A673 (cell line): Measurements from ENCODE around the gene HOXA13. TPM values are rescaled to one million over a fixed set of nuclear protein-coding genes. Genes with fewer than 3 reads are reported as not detected.

ENCODE experiments used
- BruUV-seq: library from RNA; stranded (reverse); fragments of 400-500 nt; replicated peaks from 2 replicates; lab custom pipeline; 2021; lab: Mats Ljungman, UMichigan
- CTCF ChIA-PET: fragments of 300-600 bp; sonication (Branson Sonifier 250); formaldehyde crosslinking; loops from one replicate; lab custom pipeline; 2022; ENCODE audit warnings: antibody characterized with exemption; lab: Charles Lee
- POLR2A ChIA-PET: fragments of 300-600 bp; sonication (Branson Sonifier 250); formaldehyde crosslinking; loops from one replicate; lab custom pipeline; 2022; ENCODE audit warnings: antibody characterized with exemption; ENCODE audit not compliant: low non-redundant PET; lab: Charles Lee
- DNase-seq: peaks from one replicate; pipeline ENCODE4 v3.0.0-alpha.2; 2015; ENCODE audit warnings: low spot score
- H3K27ac ChIP-seq: fragments of 200-600 bp; sonication (generic); 2 replicates; pipeline ENCODE4 v1.5.1; 2016; ENCODE audit warnings: mixed run types, low read depth, mild to moderate bottlenecking, mixed read lengths, antibody characterized with exemption, low read length; ENCODE audit not compliant: poor library complexity, severe bottlenecking
- H3K27me3 ChIP-seq: fragments of 200-600 bp; sonication (generic); replicated peaks from 2 replicates; pipeline ENCODE4 v1.6.1; 2017; ENCODE audit warnings: mixed run types, low read depth, mild to moderate bottlenecking, mixed read lengths, antibody characterized with exemption, low read length; ENCODE audit not compliant: insufficient read depth, poor library complexity
- H3K36me3 ChIP-seq: fragments of 200-600 bp; sonication (generic); 2 replicates; pipeline ENCODE4 v1.6.1; 2016; ENCODE audit warnings: mixed run types, mild to moderate bottlenecking, mixed read lengths, antibody characterized with exemption, low read length; ENCODE audit not compliant: insufficient read depth, poor library complexity, severe bottlenecking
- H3K4me1 ChIP-seq: fragments of 200-600 bp; sonication (generic); 2 replicates; pipeline ENCODE4 v1.6.1; 2017; ENCODE audit warnings: mixed run types, mild to moderate bottlenecking, mixed read lengths, antibody characterized with exemption, low read length; ENCODE audit not compliant: insufficient read depth, poor library complexity, severe bottlenecking
- H3K4me3 ChIP-seq: fragments of 200-600 bp; sonication (generic); 2 replicates; pipeline ENCODE4 v1.5.1; 2016; ENCODE audit warnings: low read depth, mixed run types, mild to moderate bottlenecking, mixed read lengths, low read length; ENCODE audit not compliant: poor library complexity, severe bottlenecking
- H3K9me3 ChIP-seq: fragments of 200-600 bp; sonication (generic); 2 replicates; pipeline ENCODE4 v1.6.1; 2016; ENCODE audit warnings: mixed run types, low read depth, mild to moderate bottlenecking, mixed read lengths, antibody characterized with exemption, low read length; ENCODE audit not compliant: poor library complexity, severe bottlenecking
- CTCF ChIP-seq: fragments of 300-800, 200-600 bp; sonication (generic); conservative IDR thresholded peaks from 2 replicates; pipeline ENCODE4 v1.5.1; 2017; ENCODE audit warnings: low read depth, mild to moderate bottlenecking, antibody characterized with exemption, low read length, moderate library complexity, mixed read lengths
- EZH2 ChIP-seq: fragments of 200-600 bp; sonication (generic); IDR thresholded peaks from 2 replicates; pipeline ENCODE4 v1.6.1; 2017; ENCODE audit warnings: borderline replicate concordance, low read depth, mild to moderate bottlenecking, mixed read lengths, antibody characterized with exemption, low read length; ENCODE audit not compliant: poor library complexity, severe bottlenecking
- intact Hi-C: fragments of 100-400 bp; cut with micrococcal nuclease; formaldehyde crosslinking; loops from one replicate; pipeline ENCODE4 v1.10.0; 2022; ENCODE audit not compliant: unreplicated experiment
- total RNA-seq: library from RNA; stranded (reverse); gene quantifications from 2 replicates; pipeline ENCODE4 v1.2.3, GENCODE V29; 2021

HOXA13 gene
- total RNA-seq, 1 experiment from 2014 or later, result not detected

DNA sequence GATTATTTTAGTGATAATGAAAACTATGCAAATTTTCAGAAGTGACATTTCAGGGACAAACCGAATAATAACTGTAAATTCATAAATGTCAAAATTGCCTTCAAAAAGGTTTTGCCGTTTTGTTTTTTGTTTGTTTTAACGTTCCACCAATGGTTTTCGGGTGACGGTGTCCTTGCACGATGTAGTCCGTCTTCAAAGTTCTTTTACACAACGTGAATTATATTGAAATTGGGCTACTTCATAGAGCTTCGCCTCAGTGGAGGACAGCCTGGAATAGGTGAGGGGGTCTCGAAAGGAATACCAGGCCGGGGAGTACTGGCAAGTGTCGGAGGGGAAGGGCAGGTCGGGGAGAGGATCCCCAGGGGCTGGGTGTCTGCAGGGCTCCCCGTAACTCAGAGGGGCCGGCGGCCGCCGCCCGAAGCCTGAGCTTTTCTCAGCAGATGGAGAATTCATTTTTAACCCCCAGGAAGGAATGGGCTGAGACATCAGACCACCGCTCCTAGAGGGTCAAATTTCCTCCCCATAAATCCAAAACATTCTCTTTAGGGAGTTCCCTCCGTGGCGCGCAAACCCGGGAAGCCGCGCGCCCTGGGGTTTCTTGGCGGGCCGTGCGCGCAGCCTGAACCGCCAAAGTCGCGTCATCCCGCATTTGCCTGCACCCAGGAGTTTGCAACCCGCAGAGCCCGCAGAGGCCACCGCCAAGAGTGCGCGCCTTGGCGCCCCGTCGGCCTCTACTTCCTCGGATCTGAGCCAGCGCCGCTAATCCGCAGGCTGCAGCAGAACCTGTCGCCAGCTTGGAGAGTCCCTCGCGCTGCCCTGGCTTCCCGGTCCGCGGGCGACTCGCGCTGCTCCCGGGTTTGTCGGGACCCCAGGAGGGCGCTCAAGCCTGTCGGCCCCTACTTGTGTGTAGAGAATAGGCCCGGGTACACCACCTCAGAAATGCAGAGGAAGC lies 25.4 kb upstream of the HOXA13 start:
- ChIA-PET POLR2A (no interaction called here), CTCF (no interaction called here)
- Histone ChIP-seq H3K27me3 (peaks cover 83% of the 10 kb centered on the region), H3K4me1 (no peaks in the 10 kb centered on the region), H3K27ac (no peak overlapping the region), H3K36me3 (no peaks in the 10 kb centered on the region), H3K4me3 (no peak overlapping the region), H3K9me3 (no peaks in the 10 kb centered on the region)
- TF ChIP-seq EZH2, result peak; percentile 66
- no peak for TF ChIP-seq CTCF
- intact Hi-C loops, result no loop called here
- no peak for DNase-seq
- BruUV-seq, result no TSS peak

GRCh38 chr7:27223941-27224575 lies 24.2 kb upstream of the HOXA13 start:
- TF ChIP-seq EZH2, result no peak
- TF ChIP-seq CTCF, result no peak
- POLR2A ChIA-PET, result no interaction called here
- DNase-seq, result no peak
- no TSS peak for BruUV-seq
- intact Hi-C loops, result no loop called here
- CTCF ChIA-PET, result no interaction called here
- H3K9me3 ChIP-seq, result no peaks in the 10 kb centered on the region
- H3K4me1 ChIP-seq, result no peaks in the 10 kb centered on the region
- no peaks in the 10 kb centered on the region for H3K36me3 ChIP-seq
- H3K4me3 ChIP-seq, result no peak overlapping the region
- peaks cover 76% of the 10 kb centered on the region for H3K27me3 ChIP-seq
- H3K27ac ChIP-seq, result no peak overlapping the region

DNA sequence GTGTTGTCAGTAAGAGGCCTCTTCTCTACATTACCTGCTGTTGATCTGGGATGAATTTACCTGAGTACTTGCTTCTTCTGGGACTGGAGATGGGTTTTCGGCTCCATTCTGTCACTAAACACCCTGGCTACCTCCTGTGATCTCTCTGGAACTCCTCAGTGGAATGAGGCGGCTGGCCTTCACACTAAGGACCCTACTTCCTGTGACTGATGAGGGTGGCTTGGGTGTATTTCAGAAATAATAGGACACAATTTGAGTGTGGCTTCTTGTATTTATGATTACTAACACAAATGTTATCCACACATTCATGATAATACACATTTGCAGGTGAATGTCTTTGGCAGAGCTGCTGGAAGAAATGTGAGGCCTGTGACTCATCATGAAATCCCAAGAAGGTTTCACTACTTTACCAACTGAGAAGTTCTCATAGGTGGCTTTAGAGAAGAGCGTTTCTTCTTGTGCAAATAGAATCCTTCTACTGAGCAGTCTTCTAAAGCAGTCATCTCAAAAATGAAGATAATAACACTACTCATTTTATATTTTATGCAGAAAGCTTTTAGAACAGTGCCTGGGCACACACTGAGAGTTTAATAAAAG lies 21.4 kb upstream of the HOXA13 start:
- Histone ChIP-seq H3K4me1 (no peaks in the 10 kb centered on the region), H3K36me3 (no peaks in the 10 kb centered on the region), H3K27ac (no peak overlapping the region), H3K9me3 (no peaks in the 10 kb centered on the region), H3K27me3 (peaks cover 66% of the 10 kb centered on the region), H3K4me3 (no peak overlapping the region)
- BruUV-seq, result no TSS peak
- intact Hi-C loops, result no loop called here
- POLR2A ChIA-PET, result no interaction called here
- TF ChIP-seq CTCF (no peak), EZH2 (no peak)
- CTCF ChIA-PET, result no interaction called here
- DNase-seq, result no peak
